ENCODE data around the gene GCNT1. TPM values are rescaled to one million over a fixed set of nuclear protein-coding genes. Genes with fewer than 3 reads are reported as not detected.

Gene GCNT1
- total and polyA plus RNA-seq, 2 of the 13 experiments (the other 11 are each of a cell fraction or from before 2014, with no cell fraction given), result 0.55 to 1.7 TPM

- peak; percentile 74 for TF ChIP-seq ZNF687 (CRISPR knock-in tag; IDR thresholded peaks at IDR 0.05)
- TF ChIP-seq CBX2 (IDR thresholded peaks at IDR 0.05; ENCODE audit: low read depth, low read length), result no peak
- TF ChIP-seq CBX2 (CRISPR knock-in tag; IDR thresholded peaks at IDR 0.05; ENCODE audit: low read depth), result 0 out of 2 replicates have a peak, but pooled peaks have one; percentile 27
- no peak for TF ChIP-seq CCAR2 (optimal IDR thresholded peaks at IDR 0.05; ENCODE audit: low read depth, low read length)
- TF ChIP-seq POLR2A (IDR thresholded peaks at IDR 0.05; ENCODE audit: insufficient read depth in 1 of 2, low read depth in 2 of 2, low read length in 2 of 2), result 0 out of 4 replicates have a peak, but pooled peaks of 1 of the 2 experiments have one; percentile 16
- peak; percentile 66; the same call in 1 of the 2 replicates for TF ChIP-seq ZMYM4 (CRISPR knock-in tag; IDR thresholded peaks at IDR 0.05)
- TF ChIP-seq HIC2 (CRISPR knock-in tag; IDR thresholded peaks at IDR 0.05; ENCODE audit: low read depth), result peak; percentile 59; the same call in 1 of the 2 replicates
- peak; percentile 53; the same call in 1 of the 2 replicates for TF ChIP-seq SALL1 (CRISPR knock-in tag; IDR thresholded peaks at IDR 0.05)
- TF ChIP-seq LBX2 (CRISPR knock-in tag; IDR thresholded peaks at IDR 0.05; ENCODE audit: borderline replicate concordance), result 0 out of 2 replicates have a peak, but pooled peaks have one; percentile 43
- TF ChIP-seq ZNF451 (CRISPR knock-in tag; IDR thresholded peaks at IDR 0.05), result peak; percentile 36; the same call in 1 of the 2 replicates
- no peak for TF ChIP-seq ZFP36L2 (CRISPR knock-in tag; IDR thresholded peaks at IDR 0.05)
- TF ChIP-seq ZNF678 (CRISPR knock-in tag; IDR thresholded peaks at IDR 0.05), result no peak
These were observed at the start of gene GCNT1 (continued) for GRCh38 chr9:76458903-76459693.
